Activated CD8-positive, alpha-beta T cell treated with anti-CD3 and anti-CD28 coated beads, Interleukin-2, amount 10 ng/mL, durations not matched to agents 7 days and 5 days (primary cell): ENCODE measurements around the gene ALG8. TPM values are rescaled to one million over a fixed set of nuclear protein-coding genes. Genes with fewer than 3 reads are reported as not detected.
"Not testable (repeated sequence)": the region's sequence is repeated elsewhere in the genome, so short reads cannot be mapped to it uniquely, and the experiment has no call there.

Experiments
- ATAC-seq: fragments of 150-1000 bp; cut with Tn5 transposase; one replicate; pipeline ENCODE4 v1.10.0; 2021; ENCODE audit warnings: moderate library complexity
- CTCF ChIA-PET: fragments of 350-600 bp; sonication (Branson Sonifier 250); formaldehyde crosslinking; loops from one replicate; lab custom pipeline; 2021; ENCODE audit warnings: antibody characterized with exemption; lab: Charles Lee
- POLR2A ChIA-PET: fragments of 350-600 bp; sonication (Branson Sonifier 250); formaldehyde crosslinking; loops from one replicate; lab custom pipeline; 2021; ENCODE audit warnings: antibody characterized with exemption; lab: Charles Lee
- DNase-seq: peaks from one replicate; pipeline ENCODE4 v3.0.0-alpha.2; 2020
- H3K27ac Mint-ChIP-seq: one replicate; pipeline ENCODE4 v1.8.0; 2021; ENCODE audit warnings: mild to moderate bottlenecking, mixed read lengths
- H3K27me3 Mint-ChIP-seq: one replicate; pipeline ENCODE4 v1.8.0; 2021; ENCODE audit warnings: low read depth, mixed read lengths
- H3K36me3 Mint-ChIP-seq: one replicate; pipeline ENCODE4 v1.8.0; 2021; ENCODE audit warnings: low read depth, mixed read lengths
- H3K4me1 Mint-ChIP-seq: one replicate; pipeline ENCODE4 v1.8.0; 2021; ENCODE audit warnings: low read depth, mixed read lengths
- H3K4me3 Mint-ChIP-seq: one replicate; pipeline ENCODE4 v1.8.0; 2021; ENCODE audit warnings: mild to moderate bottlenecking, mixed read lengths
- H3K9me3 Mint-ChIP-seq: one replicate; pipeline ENCODE4 v1.8.0; 2022; ENCODE audit warnings: mixed read lengths; ENCODE audit not compliant: insufficient read depth
- total RNA-seq, 2 experiments: library from RNA; stranded (reverse); gene quantifications; one replicate each; pipeline ENCODE4 v1.2.3, GENCODE V29; 2021

Gene ALG8
- total RNA-seq, 2 experiments from 2014 or later, result 49.9 to 51.7 TPM

DNA sequence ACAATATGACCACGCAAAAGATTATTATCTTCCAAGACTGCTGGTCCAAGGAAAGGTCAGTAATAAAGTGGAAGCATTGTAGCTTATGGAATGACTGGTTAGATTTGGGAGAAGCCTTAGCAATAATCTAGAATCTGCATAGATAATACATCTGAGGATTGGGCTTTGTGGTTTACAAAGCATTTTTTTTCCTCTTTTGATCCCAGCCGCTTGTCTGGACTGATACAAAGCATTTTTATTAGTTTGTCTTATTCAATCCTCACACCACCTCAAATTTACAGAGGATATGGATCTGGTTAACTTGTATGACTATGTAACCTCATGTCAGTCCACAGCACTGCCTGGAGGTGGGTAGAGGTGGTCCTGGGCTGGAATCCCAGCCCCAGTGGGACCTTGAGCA is 76.8 kb downstream of the ALG8 start:
- no peaks in the 10 kb centered on the region for H3K4me1 Mint-ChIP-seq
- H3K27me3 Mint-ChIP-seq, result no peaks in the 10 kb centered on the region
- peaks cover 10% of the 10 kb centered on the region for H3K36me3 Mint-ChIP-seq
- no peak for DNase-seq
- H3K9me3 Mint-ChIP-seq, result no peaks in the 10 kb centered on the region
- CTCF ChIA-PET, result interaction anchor here (1.2 kb wide), 1 partner anchor 14 kb away, joined by 3 read pairs; no protein-coding TSS in a partner anchor
- POLR2A ChIA-PET, result no interaction called here
- H3K27ac Mint-ChIP-seq, result no peak overlapping the region
- no peak for ATAC-seq
- no peak overlapping the region for H3K4me3 Mint-ChIP-seq

DNA sequence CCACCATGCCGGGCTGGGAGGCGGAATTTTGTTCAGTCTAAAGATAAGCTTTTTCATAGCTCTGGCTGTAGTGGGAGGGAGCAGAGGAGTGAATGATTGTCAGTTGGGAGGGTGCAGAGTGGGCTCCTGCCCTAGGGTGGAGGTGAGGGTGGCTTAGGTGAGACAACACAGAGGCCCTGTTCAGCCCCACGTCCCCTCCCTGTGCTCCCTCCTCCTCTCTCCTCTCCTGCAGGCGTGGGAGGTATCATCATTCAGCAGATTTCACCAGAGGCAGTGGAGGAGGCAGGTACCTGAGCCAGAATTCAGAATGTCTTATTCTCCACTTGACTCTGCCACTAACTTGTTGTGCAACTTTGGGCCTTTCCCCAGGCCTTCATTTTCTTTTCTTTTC is 77.5 kb downstream of the ALG8 start:
- ChIA-PET POLR2A (no interaction called here), CTCF (interaction anchor here (1.5 kb wide), 1 partner anchor 14 kb away, joined by 3 read pairs; no protein-coding TSS in a partner anchor)
- DNase-seq, result no peak
- Mint-ChIP-seq H3K4me3 (no peak overlapping the region), H3K36me3 (peaks cover 4% of the 10 kb centered on the region), H3K9me3 (no peaks in the 10 kb centered on the region), H3K27me3 (no peaks in the 10 kb centered on the region), H3K4me1 (no peaks in the 10 kb centered on the region), H3K27ac (no peak overlapping the region)
- ATAC-seq, result no peak

DNA sequence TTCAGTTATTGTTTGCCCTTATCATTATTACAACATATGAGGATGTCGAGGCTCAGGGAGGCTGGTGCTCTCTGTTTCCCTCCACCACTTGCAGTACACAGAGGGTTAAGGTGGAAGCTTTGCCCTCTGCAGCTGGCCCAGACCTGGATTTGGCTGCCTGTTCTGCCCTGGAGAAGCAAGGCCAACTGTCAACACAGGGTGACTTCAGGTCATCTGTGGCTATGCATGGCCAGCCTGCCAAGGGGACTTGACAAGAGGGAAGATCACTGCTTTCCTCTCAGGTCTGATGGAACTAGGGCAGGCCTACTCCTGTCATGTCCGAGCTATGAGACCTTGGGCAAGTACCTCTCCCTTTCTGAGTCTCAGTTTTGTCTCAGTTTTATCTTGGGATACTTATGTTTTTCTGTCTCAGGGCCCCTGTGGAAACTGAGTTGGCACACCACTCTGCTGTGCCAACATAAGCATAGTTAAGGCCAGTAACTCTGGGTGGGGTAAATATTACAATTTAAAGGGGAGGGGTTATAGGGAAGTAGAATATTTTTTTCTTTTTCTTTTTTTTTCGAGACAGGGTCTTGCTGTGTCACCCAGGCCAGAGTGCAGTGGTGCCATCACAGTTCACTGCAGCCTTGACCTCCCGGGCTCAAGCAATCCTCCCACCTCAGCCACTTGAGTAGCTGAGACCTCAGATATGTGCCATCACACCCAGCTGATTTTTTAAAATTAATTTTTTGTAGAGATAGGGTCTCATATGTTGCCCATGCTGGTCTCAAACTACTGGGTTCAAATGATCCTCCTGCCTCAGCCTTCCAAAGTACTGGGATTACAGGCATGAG is 78.1 kb downstream of the ALG8 start:
- H3K27ac Mint-ChIP-seq, result no peak overlapping the region

DNA sequence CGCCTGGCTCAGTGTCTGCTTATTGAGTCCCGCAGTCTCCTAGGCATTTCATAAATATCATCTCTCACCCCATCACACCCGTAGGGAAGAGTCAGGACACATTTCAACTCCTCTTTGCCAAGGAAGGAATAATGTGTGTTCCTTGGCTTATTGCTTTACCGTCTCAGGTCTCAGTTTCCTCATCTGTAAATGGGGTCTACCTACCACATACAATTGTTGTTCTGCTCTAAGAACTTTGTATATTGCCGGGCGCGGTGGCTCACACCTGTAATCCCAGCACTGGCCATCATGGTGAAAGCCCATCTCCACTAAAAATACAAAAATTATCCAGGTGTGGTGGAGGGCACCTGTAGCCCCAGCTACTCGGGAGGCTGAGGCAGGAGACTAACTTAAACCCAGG is 78.9 kb downstream of the ALG8 start:
- no peaks in the 10 kb centered on the region for H3K27me3 Mint-ChIP-seq
- POLR2A ChIA-PET, result no interaction called here

More for the DNA sequence above, 78.1 kb downstream of the ALG8 start:
- no peaks in the 10 kb centered on the region for H3K27me3 Mint-ChIP-seq
- H3K9me3 Mint-ChIP-seq, result no peaks in the 10 kb centered on the region
- H3K36me3 Mint-ChIP-seq, result peaks cover 3% of the 10 kb centered on the region
- ChIA-PET CTCF (interaction anchor here (1.5 kb wide), 1 partner anchor 13 kb away, joined by 3 read pairs; no protein-coding TSS in a partner anchor), POLR2A (no interaction called here)
- ATAC-seq, result no peak
- no peak overlapping the region for H3K4me3 Mint-ChIP-seq
- H3K4me1 Mint-ChIP-seq, result no peaks in the 10 kb centered on the region
- no peak for DNase-seq

DNA sequence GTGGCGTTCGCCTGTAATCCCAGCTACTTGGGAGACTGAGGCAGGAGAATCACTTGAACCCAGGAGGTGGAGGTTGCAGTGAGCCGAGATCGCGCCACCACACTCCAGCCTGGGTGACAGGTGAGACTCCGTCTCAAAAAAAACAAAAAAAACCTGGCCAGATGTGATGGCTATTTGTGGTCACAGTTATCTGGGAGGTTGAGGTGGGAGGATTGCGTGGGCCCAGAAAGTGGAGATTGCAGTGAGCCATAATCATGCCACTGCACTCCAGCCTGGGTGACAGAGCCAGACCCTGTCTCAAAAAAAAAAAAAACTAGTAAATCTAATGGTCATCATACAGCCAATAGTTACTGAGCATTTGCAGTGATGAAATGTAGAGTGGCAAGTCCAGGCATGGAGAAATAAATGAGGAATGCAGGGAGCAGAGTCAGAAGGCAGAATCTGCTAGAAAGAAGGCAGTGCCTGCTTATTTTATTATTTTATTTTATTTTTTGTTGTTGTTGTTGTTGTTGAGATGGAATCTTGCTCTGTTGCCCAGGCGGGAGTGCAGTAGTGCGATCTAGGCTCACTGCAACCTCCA is 79.6 kb downstream of the ALG8 start:
- H3K36me3 Mint-ChIP-seq, H3K4me3 Mint-ChIP-seq, H3K9me3 Mint-ChIP-seq, ATAC-seq, CTCF ChIA-PET, H3K27ac Mint-ChIP-seq, DNase-seq, H3K4me1 Mint-ChIP-seq, H3K27me3 Mint-ChIP-seq: not testable (repeated sequence)
- POLR2A ChIA-PET, result interaction anchor here (0.6 to 1.1 kb wide), 3 partner anchors 19 to 372 kb away, joined by 3 read pairs; no protein-coding TSS in a partner anchor

More for the DNA sequence above, 78.9 kb downstream of the ALG8 start:
- Mint-ChIP-seq H3K4me1 (no peaks in the 10 kb centered on the region), H3K27ac (no peak overlapping the region), H3K4me3 (no peak overlapping the region), H3K36me3 (peaks cover 2% of the 10 kb centered on the region), H3K9me3 (no peaks in the 10 kb centered on the region)
- CTCF ChIA-PET, result interaction anchor here (1.5 kb wide), 1 partner anchor 12 kb away, joined by 3 read pairs; no protein-coding TSS in a partner anchor
- ATAC-seq (no peak), DNase-seq (no peak)

DNA sequence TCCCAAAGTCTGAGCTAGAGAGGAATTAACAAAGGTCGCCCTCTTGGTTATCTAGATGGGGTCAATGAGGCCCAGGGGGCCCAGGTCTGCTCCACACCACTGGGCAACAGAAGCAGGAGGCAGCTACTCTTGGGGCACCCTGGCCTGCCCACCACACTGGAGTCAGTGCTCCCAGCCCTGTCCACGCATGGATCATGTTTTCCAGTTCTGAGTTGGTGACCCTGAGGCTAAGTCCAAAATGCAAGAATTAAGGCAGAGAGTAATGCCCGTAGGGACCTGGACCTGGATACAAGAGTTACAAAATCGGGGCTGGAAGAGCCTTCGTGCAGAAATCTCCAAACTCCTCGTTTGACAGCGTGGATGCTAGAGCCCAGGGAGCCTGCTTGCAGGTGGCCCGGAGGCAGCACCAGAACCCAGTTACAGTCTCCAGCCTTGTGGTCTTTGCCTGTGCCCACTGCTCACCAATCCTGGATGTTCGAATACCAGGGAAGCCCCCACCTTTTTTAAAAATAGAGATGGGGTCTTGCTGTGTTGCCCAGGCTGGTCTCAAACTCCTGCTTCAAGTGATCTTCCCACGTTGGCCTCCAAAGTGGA is 81.9 kb downstream of the ALG8 start:
- no peaks in the 10 kb centered on the region for H3K9me3 Mint-ChIP-seq
- ChIA-PET CTCF (interaction anchor here (3.8 kb wide), 1 partner anchor 12 kb away, joined by 25 read pairs; no protein-coding TSS in a partner anchor), POLR2A (no interaction called here)
- H3K27me3 Mint-ChIP-seq, result no peaks in the 10 kb centered on the region
- no peak overlapping the region for H3K4me3 Mint-ChIP-seq
- ATAC-seq (no peak), DNase-seq (no peak)
- H3K36me3 Mint-ChIP-seq, result no peaks in the 10 kb centered on the region
- H3K27ac Mint-ChIP-seq, result no peak overlapping the region
- no peaks in the 10 kb centered on the region for H3K4me1 Mint-ChIP-seq

DNA sequence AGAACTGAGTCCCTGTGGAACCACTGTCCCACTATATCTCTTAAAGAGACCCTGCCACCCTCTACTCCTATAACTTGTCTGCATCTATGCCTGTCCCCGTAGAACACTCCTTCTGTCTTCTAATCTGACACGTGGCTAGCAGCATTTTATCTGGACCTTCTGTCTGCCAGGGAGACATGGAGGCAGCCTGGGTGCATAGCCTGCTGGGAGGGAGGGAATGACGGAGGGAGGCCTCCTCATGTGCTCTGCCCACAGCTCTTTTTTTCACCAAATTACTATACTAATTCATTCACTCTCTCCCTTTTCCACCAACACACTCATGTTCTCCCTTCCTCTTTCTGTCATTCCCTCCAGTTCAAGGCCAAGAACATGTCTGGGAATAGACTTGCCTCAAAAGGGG is 83.3 kb downstream of the ALG8 start:
- H3K27me3 Mint-ChIP-seq, result no peaks in the 10 kb centered on the region
- no peak overlapping the region for H3K4me3 Mint-ChIP-seq
- H3K36me3 Mint-ChIP-seq, result no peaks in the 10 kb centered on the region
- POLR2A ChIA-PET, result no interaction called here
- CTCF ChIA-PET, result interaction anchor here (3.8 kb wide), 1 partner anchor 10 kb away, joined by 25 read pairs; no protein-coding TSS in a partner anchor
- ATAC-seq, result no peak
- H3K4me1 Mint-ChIP-seq, result peaks cover 3% of the 10 kb centered on the region
- H3K9me3 Mint-ChIP-seq, result no peaks in the 10 kb centered on the region
- no peak for DNase-seq
- H3K27ac Mint-ChIP-seq, result no peak overlapping the region

DNA sequence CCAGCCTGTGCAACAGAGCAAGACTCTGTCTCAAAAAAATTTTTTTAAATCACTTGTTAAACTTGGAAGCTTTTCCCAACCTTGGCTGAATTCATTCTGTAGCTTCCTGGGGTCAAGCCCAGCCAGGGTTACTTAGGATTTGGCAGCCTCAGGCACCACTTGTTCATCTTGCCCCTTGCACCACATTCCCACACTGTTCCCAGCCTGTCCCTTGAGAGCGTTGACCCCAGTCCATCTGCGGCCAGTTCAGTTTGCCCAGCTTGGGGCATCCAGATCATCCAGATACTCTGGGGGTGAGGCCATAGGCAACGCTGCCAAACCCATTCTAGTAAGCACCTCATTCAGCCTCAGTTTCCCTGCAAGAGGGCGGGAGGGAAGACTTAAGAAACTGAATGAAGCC is 84.5 kb downstream of the ALG8 start:
- H3K4me3 Mint-ChIP-seq, result no peak overlapping the region
- no peaks in the 10 kb centered on the region for H3K36me3 Mint-ChIP-seq
- H3K27ac Mint-ChIP-seq, result no peak overlapping the region
- ATAC-seq (no peak), DNase-seq (no peak)
- H3K27me3 Mint-ChIP-seq, result no peaks in the 10 kb centered on the region
- ChIA-PET POLR2A (no interaction called here), CTCF (interaction anchor here (3.8 kb wide), 1 partner anchor 9 kb away, joined by 25 read pairs; no protein-coding TSS in a partner anchor)
- no peaks in the 10 kb centered on the region for H3K9me3 Mint-ChIP-seq
- peaks cover 10% of the 10 kb centered on the region for H3K4me1 Mint-ChIP-seq

DNA sequence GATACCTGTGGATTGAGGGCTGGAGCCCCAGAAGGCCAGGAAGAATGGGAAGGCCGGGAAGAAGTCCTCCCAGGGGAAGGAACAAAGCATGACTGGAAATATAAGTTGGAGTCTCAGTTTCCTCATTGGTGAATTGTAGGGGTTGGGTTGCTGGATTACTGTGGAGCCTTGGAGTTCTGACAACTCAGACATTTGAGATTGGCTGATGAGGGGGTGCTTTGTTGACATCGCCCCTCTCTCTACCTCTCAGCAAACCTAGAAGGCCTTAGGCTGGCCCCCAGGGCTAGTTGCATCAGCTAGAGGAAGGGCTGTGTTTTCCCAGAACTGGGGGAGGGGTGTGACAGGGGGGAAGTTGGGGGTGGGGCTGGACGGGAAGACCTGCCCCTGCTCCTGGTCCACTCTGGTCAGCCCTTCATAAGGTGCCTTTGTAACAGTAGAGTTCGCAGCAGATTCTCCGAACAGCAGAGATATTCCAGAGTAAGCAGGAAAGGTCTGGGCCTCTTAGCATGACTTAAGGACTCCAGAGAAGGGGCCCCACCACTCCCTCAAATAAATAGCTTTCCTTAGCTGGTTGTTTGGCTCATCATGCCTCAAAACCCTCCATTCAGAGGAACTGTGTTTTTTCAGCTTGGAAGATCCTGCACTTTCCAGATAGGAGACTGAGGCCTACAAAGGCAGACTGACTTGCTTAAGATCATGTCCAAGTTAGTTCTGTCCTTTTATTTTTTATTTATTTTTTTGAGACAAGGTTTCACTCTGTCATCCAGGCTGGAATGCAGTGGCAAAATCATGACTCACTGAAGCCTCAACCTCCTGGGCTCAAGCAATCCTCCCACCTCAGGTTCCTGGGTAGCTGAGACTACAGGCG is 88.2 kb downstream of the ALG8 start:
- DNase-seq (no peak), ATAC-seq (no peak)
- CTCF ChIA-PET, result no interaction called here
- Mint-ChIP-seq H3K27ac (peak overlapping the region; percentile 70), H3K9me3 (no peaks in the 10 kb centered on the region), H3K4me3 (no peak overlapping the region), H3K27me3 (no peaks in the 10 kb centered on the region), H3K36me3 (no peaks in the 10 kb centered on the region), H3K4me1 (peaks cover 13% of the 10 kb centered on the region)
- POLR2A ChIA-PET, result interaction anchor here (1.2 kb wide), 1 partner anchor 30 kb away, joined by 3 read pairs; no protein-coding TSS in a partner anchor
